ENCODE measurements around the gene ROBO1.
A peak's percentile ranks its signal among the peaks of the same experiment; 100 is the strongest.

The ROBO1 gene

GRCh38 chr3:79056498-79056897 lies 711.3 kb downstream of the ROBO1 start:
- DNase-seq, result no peak

DNA sequence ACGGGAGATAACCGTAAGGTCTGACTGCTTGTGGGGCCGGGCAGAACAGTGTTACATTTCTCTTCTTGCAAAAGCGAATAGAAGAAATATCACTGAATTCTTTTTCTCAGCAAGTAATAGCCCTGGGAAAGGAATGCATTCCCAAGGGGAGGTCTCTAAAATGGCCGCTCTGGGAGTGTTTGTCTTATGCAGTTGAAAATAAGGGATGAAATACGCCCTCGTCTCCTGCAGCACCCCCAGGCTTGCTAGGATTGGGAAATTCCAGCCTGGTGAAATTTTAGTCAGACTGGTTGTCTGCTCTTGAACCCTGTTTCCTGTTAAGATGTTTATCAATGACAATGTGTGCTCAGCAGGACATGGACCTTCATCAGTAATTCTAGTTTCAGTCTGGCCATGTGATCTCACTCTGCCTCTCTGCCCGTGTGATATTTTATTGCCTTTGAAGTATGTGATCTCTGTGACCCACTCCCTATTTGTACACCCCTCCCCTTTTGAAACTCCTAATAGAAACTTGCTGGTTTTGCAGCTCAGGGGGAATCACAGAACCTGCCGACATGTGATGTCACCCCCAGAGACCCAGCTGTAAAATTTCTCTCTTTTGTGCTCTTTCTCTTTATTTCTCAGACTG lies 715.6 kb downstream of the ROBO1 start:
- no peak for DNase-seq

- peak; percentile 62 for DNase-seq
These were observed 720.2 kb downstream of the ROBO1 start for GRCh38 chr3:79047581-79047980.

DNA sequence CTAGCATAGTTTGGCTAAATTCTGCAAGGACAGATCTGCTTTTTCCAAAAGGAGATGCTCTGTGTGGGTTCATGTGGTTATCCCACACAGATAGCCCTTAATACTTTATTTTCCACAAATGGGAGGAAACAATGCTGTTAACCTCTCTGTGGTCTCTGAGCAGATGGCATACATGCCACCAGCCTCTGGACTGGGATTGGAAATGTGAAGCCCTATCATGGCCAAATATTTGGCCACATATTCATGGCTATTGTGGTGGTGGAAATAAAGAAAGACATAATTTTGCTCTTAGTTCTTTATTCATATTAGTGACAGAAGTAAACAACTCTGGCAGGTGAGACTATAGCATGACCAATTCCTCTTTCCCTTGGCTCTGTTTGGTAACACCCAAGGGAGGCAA lies 726.2 kb downstream of the ROBO1 start:
- DNase-seq, result no peak

GRCh38 chr3:79040701-79041100 lies 727.1 kb downstream of the ROBO1 start:
- DNase-seq, result peak; percentile 90

DNA sequence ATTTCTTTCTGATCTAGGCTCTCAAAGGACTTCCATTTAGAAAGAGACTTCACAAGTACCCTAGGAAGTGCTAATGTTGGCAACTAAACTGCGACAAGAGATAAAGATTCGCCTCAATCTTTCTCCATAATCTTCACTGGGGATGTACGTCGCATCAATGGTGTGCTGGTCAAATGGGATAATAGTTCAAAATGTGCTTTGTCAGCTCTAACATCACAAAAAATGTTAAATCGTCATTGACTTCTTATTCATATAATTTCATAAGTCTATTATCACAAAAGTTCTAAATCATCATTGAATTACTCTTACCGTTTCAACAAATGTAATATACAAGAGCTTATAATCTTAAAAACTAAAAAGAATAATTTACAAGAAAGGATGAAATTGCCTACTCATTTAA lies 727.7 kb downstream of the ROBO1 start:
- DNase-seq, result no peak

DNA sequence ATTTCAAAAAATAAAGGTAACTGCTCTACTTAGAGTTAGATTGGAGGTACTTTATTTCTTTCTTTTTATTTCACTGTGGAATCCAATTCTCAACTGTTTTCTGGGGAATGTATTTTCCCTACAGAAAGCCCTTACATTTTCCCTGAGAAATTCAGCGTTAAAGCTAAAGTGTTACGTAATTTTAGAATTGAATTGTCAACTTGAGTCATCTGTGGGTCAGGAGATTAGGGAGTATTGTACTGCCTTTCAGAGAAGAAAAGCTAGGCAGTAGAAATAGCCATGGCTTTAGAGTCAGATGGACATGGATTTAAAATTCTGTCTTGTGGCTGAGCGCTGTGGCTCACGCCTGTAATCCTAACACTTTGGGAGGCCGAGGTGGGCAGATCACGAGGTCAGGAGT lies 728.6 kb downstream of the ROBO1 start:
- DNase-seq, result no peak

DNA sequence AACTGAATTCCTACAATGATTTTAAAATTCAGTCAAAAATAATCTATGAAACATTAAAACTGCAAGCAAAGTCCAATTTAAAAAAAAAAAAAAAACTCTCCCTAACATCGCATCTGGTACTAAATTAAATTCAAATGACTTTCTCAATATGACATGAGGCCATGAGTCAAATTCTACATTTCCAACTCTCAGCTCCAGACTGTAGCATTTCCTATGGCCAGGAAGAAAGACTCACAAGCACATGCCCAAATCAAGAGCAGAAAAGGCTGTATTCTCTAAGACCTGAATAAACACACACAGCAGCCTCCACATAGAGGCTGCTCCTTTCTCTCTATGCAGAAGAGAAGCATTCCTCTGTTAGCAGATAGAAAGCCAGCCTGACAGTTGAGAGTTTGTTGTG lies 729.2 kb downstream of the ROBO1 start:
- no peak for DNase-seq

DNA sequence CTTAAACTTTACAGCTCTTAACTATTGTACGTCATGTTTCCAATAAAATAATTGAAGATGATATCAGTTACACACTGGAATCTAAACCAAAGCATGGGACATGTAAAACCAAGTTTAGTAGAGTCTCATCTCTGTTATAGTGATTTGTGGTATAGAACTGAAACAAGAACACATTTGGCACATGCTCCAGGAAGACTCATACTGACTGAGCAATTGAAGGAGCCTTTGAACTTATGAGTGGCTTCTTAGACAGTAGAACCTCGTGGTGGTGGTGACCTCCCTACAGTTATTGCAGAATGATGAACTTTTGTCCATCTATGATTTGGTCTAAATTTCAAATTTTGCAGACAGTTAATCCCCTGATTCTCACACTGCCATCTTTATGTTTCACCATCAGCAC lies 729.7 kb downstream of the ROBO1 start:
- DNase-seq, result no peak

DNA sequence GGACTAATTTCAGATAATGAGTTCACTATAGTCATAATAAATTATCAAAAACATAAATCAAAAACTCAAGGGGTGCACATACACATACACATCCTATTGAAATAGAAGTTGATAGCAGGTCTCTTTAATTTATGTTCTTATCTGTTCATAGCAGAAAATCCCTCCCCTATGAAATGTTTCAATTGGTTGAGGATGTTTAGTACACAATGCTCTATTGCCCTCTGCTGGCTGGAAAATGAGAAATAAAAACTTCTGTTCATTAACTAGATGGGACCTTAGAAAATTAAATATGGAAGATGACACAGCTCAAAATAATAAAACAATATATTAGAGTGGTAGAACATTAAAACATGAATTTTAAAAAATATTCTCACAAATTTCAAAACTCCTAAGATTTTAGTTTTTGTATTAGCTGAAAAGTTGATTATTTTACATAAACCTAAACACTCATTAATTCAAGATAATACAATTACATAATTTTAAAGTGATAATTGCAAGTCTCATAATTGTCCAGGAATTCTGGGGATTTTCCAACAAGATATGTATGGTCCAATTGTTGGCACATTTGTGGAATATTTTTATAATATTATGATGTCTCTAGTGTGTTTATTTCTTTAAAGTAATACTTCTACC lies 735.0 kb downstream of the ROBO1 start:
- DNase-seq, result peak; percentile 64

- DNase-seq, result no peak
These were observed 737.6 kb downstream of the ROBO1 start for GRCh38 chr3:79030157-79030556.

DNA sequence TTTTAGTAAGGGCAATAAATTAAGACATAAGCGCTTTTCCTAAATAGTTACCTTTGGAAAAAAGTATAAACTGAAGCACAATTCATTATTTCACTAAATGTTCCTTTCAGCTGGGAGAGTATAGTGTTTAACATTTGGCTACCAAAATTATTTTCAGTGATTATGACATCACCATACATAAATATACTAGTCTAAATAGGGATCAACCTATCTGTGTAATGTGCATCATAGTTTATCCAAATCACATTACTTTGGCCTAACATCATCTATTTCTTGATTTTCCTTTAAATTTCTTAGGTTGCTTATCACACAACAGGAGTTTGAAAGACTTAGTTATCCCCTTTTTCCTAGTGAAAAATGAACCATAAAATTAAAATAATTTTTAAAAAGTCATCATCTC lies 738.9 kb downstream of the ROBO1 start:
- no peak for DNase-seq

- no peak for DNase-seq
These were observed 740.2 kb downstream of the ROBO1 start for GRCh38 chr3:79027593-79027992.

- no peak for DNase-seq
These were observed 747.9 kb downstream of the ROBO1 start for GRCh38 chr3:79019924-79020173.

GRCh38 chr3:79019137-79019923 lies 748.5 kb downstream of the ROBO1 start:
- DNase-seq, result peak; percentile 95

DNA sequence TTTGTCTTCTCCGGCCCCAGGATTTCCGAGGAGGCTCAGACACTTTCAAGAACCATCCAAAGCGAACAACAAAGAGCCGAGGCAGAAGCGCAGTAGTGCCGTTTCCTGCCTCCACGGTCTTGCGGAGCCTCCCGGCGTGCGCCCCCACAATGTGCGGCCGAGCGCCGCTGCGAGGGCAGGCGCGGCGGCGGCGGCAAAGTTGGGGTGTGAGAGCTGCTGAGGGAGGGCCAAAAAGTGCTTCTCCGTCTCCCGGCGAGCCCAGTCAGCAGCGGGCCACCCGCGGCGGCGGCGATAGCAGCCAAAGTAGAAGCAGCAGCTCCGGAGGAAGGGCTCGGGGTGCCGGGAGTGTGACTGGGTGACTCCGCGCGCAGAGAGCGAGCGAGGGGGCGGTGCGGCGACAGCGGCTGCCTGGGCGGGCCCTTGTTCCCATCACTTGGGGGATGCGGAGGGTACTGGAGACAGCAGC lies 749.1 kb downstream of the ROBO1 start:
- DNase-seq, result peak; percentile 75

DNA sequence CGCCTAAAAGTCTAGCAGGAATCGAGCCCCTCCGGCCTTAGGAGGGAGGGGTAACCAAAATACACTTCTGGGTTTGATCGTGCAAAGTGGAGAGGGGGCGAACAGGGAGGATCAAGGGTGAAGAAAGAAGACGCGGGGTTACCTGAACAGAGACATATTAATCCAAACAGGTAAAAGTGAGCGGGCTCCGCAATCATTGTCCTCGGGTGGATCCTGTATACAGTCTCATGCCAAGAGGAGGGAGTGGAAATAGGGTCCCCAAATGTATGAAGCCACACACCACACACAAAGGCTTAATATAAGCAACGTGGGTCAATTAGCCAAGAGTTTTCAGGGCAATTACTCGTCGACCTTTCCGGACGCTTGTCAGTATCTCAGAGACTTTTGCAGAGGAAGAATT lies 749.5 kb downstream of the ROBO1 start:
- no peak for DNase-seq

DNA sequence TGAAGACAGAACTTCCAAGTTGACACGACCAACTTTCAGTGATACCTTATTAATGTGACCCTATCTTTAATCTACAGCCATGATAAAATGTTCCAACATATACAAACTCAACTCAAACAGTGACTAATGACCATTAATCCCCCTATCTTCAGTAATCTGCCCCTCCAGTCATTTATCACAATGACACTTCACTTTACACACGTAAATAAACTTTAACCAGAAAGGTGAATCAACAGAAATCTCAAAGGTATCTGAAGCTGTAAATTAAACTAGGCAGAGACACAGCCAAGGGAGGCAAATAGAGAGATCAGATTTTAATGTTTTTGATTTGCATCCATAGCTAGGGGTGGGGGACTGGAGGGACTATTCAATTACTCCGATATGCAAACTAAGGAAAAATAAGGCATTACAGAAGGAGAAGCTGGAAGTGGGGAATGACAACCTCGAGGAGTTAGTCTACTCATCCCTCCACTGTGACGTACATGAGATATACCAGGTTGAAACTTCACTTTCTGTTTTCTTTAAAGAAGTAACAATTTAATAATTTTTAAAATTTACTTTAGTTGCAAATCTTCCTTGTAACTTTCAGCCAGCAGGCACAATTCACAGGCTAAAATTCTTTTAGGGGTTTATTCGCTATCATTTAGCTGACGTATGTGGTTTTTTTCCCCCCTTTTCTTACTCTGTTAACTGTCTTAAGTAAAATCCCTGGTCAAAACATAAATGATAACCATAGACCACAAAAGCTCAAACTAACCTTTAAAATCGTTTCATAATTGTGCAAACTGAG lies 751.0 kb downstream of the ROBO1 start:
- DNase-seq, result peak; percentile 27

DNA sequence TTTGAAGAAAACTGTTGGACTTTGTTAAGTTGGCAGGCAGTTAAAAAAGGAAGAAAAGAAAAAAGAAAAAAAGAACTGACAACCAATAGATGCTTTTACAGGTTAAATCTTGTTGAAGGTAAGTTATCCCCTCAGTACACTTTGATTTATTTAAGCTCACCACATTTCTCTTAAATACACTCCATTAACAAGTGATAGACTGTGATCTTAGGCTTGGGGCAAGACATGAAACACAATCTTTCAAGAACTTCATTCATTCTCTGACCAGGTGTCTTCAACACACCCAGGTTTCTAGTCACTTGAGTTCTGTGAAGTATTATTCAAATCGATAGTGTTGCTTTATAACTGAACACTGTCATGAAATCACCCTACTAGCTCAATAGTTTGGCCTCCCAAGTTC lies 751.9 kb downstream of the ROBO1 start:
- no peak for DNase-seq

GRCh38 chr3:79012946-79013362 lies 754.8 kb downstream of the ROBO1 start:
- no peak for DNase-seq

DNA sequence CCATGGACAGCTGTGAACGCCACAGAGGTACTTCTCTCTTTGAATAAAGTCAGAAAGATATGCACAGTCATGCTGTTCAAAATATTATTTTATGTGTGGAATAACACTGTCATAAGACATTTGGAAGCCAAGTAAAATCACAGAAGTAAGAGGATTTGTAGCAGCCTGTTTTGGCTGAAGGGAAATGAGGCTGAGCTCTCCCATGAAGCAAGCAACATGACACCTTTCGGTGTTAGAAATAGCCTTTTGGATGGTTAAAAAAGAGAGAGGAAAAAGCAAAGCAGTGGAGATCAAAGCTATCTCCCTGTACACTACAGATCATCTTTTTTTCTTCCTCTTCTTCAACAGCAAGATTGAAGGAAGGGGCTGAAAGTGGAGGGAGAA lies 755.3 kb downstream of the ROBO1 start:
- DNase-seq, result peak; percentile 7

DNA sequence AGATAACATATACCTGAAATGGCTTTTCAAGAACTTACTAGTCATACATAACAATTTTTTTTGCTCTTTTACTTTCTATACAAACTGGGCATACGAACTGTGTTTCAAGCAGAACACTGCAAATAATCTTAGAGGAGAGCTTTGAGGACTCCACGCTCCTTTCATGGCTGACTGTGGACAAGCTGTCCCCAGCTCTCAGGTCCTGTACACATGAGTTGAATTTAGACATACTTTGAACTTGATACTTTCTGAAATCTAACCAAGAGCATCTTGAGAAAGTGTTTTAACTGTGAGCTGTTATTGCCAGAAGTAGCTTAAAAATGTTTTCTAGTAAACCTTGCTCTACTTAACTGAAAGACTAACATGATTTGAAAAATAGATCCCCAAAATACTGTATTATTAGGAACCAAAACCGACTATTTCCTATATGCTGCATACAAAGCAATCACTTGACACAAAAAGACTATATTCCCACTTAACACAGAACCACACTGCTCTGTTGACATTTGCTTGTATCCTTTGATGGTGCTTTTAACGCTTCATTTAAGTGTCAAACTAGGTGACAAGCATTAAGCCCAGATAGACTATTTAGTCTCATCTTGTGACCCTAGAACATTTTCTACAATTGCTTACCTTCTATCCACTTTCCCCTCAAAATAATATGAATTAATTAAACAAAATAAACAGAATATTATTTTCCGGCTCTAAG lies 755.8 kb downstream of the ROBO1 start:
- DNase-seq, result no peak

- no peak for DNase-seq
These were observed 757.9 kb downstream of the ROBO1 start for GRCh38 chr3:79009861-79010260.

Data from fibroblast of skin of back (primary cell).